ENCODE data around the gene MAGI2.

MAGI2 gene

DNA sequence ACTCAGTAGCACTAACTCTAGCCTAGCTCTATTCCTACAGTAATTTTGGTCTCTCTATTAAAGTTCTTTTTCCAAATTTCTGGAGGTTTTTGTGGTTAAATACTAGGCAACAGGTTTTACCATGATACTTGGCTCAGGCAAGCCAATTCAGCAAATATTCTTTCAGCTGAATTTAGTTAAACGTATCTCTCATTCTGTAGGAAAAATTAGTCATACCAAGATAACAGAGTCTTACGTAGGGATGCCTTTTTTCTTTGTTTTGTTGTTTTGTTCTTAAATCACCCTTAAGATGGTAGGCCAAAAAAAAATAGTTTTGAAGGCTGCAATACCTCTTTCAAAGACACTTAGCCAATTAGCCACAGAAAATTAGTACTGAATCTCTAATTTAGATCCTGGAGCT is 180.5 kb downstream of the MAGI2 start:
- in situ Hi-C loops (cut with MboI; ENCODE audit: low sequenced_read_pairs): no loop called here

DNA sequence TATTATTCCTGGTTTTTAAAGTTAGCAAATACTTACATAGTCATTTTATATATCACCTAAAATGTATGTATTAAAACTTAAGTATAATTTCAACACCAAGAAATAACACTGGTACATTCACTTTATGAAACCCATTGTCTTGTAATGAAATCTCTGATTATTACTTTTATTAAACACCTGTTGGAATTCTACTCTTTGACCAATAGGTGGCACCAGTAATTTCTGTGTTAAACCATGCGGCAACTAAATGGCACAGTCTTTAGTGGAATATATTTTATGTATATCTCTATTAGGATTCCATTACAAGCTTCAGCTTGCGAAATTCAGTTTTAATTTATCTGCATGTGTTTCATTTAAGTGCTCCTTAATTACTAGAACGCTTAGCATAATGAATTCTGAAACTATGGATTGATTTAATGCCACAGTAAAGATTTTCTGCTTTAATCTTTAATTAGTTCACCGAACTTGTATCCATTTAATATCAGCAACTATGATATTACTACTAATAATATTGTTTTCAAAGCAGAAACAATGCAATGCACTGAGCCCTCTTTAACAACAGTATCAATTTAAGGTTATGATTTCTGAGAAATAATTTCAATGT is 181.3 kb downstream of the MAGI2 start:
- in situ Hi-C loops (cut with MboI; ENCODE audit: low sequenced_read_pairs): no loop called here

DNA sequence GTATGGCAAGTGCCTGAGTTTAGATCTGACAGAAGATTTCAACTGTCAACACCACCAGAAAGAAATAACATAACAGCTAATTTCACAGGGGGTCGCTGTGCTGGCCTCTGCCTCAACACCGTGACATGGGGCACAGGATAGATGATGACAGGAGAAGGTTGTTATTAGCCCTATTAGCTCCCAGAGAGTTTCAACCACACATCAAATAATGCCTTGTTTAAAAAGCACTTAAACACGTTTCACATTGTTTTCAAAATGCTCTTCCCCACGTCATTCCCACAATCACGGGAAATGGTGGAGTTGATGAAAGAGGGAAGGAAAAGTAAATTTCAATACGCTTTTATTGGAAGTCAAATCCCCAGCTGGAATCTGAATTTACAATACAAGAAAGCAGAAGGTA is 184.7 kb downstream of the MAGI2 start:
- in situ Hi-C loops (cut with MboI; ENCODE audit: low sequenced_read_pairs): no loop called here

DNA sequence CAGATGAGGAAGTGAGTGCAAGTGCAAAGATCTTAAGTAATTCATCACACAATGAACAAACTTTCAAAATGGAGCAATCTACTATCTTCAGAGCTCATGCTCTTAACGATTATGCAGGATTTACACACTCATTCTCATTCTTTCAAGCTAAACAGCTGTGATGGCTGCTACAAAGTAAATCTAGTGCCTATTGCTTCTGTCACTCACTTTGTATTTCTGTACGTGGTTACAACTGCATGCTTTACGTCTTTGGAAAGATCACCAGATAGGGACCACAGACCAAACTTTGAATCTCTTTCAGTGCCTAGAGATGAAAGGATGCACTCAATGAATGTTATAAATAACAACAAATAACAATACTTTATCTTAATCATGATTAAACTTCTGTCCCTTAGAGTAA is 194.6 kb downstream of the MAGI2 start:
- in situ Hi-C loops (cut with MboI; ENCODE audit: low sequenced_read_pairs): no loop called here

DNA sequence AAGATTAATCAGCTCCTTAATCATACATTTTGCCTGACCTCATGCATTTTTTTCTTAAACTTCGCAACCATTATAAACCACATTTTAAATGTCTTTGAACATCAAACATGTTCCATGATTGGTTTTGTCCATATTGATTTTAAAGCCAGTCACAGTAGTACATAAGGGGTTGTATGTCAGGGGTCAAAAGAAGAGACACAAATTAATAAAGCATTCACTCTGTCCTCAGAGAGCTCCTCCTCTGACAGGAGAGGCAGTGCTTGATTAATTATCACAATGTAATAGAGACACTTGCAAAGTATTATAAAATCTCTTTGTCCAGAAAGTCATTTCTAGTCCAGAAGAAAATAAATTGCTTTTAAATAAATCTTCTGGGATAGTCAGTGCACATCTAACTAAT is 195.5 kb downstream of the MAGI2 start:
- in situ Hi-C loops (cut with MboI; ENCODE audit: low sequenced_read_pairs): no loop called here

DNA sequence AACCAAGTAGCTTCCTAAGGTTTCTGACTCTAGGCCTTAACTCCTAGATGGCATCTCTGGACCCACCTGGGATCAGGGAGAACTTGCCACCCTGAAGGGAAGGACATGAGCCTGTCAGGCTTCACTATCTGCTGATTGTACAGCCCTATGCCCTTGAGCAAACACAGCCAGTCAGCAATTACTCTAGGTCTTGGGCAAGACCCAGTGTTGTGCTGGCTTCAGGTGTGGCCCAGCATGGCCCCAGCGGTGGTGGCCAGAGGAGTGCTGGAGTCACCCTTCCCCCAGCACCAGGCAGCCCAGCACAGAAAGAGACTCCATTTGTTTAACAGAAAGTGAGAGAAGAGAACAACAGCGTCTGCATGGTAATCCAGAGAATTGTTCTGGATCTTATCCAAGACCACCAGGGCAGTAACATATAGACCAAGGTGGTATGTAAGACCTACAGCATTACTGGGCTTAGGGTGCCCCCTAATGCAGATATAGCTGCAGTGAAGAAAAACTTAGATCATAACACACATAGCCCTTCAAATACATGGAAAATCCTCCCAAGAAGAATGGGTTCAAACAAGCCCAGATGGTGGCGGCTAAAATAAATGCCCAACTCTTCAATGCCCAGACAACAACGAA is 207.7 kb downstream of the MAGI2 start:
- in situ Hi-C loops (cut with MboI; ENCODE audit: low sequenced_read_pairs): no loop called here

DNA sequence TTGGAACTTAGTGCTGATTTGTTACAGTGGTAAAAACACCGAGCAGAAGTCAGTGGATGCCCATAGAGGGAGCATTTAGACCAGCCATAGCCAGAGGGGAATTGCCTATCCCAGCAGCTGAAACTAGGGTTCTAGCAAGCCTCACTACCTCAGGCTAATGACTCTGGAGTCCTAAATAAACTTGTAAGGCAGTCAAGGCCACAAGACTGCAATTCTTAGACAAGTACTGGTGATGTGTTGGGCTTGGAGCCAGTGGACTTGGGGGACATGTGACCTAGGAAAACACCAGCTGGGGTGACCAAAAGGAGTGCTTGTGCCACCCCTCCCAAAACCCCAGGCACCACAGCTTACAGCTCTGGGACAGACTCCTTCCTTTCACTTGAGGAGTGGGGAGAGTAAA is 209.0 kb downstream of the MAGI2 start:
- in situ Hi-C loops (cut with MboI; ENCODE audit: low sequenced_read_pairs): no loop called here

DNA sequence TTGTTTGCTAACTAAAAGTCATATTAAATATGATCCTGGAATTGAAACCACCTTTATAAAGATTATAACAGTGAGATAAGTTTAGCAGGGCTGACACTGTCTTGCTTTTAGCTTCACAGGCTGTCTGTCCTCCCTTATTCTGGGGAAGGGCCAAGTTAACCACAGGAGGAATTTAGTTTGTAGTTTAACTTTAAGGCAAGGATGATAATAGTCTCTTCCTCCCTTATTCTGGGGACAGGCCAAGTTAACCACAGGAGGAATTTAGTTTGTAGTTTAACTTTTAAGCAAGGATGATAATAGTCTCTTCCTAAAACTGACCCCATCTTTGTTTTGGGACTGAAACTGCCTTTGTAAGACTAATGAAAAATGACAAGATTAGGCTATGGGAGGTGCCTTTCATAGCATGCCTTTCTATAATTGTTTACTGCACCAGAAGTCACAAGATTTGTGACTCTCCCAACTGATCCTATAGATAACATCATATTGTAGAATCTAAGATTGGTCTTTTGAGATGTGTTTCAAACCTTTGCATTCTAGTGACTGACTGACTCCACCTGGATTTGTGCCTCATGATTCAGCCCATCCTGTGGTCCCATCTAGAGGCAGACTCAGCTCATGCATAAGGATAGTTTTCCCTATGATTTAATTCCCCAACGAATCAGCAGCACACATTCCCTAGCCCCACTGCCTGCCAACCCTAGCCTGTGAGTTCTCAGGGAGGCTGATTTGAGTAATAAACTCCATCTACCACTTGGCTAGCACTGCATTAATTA is 212.0 kb downstream of the MAGI2 start:
- in situ Hi-C loops (cut with MboI; ENCODE audit: low sequenced_read_pairs): no loop called here

DNA sequence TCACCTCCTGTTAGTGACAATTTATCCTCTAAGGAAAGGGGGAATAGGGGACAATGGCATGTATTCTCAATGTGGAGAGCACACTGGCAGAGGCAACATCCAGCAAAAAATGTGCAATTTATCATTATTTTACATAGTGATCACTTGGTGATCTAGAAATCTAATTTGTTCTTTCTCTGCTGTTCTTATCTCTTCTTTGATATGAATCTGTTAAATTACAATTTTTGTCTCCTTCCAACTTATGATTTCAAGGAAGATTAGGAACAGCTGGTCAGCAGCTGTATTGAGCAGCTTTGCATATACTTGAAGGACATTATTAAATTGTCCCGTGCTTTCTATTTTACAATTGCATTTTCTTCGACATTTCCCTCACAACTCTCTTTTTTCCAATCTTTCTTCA is 213.1 kb downstream of the MAGI2 start:
- in situ Hi-C loops (cut with MboI; ENCODE audit: low sequenced_read_pairs): no loop called here

DNA sequence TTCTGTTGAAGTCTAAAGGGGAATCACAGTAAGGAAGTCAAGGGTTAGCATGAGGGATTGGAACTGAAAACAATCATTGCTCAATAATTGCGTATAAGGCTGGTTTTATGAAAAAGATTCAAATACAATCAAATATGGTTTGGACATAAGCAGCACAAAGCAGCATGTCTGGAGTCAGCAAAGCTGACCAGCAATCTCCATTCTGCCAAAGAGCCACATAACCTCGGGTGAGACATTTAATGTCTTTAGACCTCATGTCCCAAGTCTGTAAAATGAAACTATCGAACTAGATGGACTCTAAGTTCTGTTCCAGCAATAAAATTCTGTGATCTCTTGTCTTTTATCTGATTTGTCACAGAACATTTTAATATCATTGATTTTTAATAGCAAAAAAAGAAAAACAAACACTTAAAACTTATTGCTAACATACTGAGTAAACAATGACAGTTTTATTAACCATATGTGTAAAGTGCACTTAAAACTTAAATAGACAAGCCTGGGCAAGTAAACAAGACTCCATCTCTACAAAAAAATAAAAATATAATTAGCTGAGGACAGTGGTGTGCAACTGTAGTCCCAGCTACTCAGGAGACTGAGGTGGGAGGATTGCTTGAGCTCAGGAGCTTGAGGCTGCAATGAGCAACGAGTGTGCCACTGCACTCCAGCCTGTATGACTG is 217.0 kb downstream of the MAGI2 start:
- in situ Hi-C loops (cut with MboI; ENCODE audit: low sequenced_read_pairs): no loop called here

DNA sequence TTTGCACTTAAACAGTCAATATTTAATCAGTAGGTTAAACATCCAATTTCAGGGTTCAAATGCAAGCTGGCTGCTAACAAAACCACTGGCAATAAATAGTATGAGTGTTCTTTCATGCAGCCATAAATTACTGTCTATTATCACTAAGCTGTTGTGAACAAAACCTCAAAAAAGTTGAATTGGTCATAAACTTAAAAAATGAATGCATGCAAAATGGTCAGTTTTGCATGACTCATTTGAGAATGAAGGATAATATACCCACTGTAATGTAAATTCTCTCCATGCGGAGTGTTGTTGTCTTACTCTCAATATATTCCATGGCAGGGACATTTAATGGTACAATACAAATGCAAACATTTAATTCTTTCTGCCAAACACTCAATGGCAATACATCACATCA is 226.4 kb downstream of the MAGI2 start:
- in situ Hi-C loops (cut with MboI; ENCODE audit: low sequenced_read_pairs): no loop called here

DNA sequence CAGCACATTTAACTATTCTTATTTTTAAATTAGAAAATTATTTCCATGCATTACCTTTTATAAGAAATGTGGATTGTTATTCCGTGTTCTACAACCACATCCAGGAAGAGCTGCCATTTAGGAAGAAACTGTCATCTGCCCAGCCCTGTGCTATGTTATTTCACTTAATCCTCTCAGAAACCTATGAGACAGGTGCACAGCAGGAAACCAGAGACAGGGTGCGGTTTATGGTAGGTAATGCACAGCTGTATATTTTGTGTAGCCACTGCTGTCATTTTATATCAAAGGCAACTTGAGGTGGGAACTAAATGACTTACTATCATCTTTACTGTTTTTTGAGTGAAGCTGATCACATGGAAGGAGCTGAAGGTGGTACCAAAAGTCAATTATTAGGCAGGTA is 232.3 kb downstream of the MAGI2 start:
- in situ Hi-C loops (cut with MboI; ENCODE audit: low sequenced_read_pairs): no loop called here

DNA sequence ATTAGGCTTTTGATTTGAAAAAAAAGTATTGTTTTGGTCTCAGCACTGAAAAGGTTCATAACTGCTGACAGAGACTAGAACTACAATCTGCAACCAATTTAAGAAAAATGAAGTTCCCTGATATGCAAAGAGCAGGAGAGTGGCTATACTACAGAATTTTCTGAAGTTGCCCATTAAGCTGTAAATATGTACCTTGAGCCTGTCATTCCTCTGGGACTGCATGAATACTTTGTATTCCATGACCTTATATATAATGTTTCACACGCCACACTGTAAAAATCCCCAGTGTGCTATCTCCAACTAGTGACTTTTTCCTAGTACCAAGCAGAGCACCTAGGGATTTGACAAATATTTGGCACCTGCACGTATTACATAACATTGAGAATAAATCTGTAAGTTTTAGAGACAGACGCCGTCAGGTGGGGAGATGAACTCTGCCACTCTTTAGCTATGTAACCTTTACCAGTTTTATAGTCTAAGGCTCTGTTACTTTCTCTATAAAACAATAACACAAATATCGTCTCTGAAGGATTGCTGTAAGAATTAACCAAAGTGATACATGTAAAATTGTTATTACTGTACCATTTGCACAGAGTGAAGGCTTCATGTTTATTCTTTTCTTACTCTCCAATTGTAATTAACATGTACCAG is 235.4 kb downstream of the MAGI2 start:
- in situ Hi-C loops (cut with MboI; ENCODE audit: low sequenced_read_pairs): no loop called here

DNA sequence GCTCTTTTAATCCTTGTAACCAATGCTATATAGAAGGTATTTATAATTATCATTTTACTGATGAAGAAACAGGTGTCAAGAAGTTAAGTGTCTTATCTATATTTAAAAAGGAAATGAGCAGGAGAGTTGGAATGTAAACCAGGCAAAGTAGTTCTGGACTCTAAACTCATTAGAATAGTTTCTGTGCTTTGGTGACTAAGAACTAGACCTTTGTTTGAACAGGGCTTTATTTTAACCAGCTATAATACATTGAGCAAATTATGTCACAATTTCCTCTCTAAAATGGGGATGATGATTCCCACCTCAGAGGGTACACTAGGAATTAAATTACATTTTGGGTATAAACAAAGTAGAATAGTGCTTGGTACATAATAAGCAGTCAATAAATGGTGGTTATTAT is 236.0 kb downstream of the MAGI2 start:
- in situ Hi-C loops (cut with MboI; ENCODE audit: low sequenced_read_pairs): no loop called here

DNA sequence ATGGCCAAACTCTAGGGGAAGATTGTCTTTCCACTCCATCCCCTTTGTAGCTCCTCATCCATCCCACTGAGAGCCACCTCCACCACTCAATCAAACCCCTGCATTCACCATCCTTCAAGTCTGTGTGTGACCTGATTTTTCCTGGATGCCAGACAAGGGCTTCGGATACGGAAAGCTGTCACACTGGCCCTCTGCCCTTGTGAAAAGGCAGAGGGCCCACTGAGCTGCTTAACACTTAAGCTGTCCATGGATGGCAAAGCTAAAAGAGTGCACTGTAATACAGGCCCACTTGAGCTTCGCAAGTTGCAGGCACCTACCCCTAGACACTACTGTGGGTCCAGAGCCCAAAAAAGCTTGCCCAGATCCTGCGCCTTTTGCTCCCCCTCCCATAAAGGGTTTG is 237.2 kb downstream of the MAGI2 start:
- in situ Hi-C loops (cut with MboI; ENCODE audit: low sequenced_read_pairs): no loop called here

DNA sequence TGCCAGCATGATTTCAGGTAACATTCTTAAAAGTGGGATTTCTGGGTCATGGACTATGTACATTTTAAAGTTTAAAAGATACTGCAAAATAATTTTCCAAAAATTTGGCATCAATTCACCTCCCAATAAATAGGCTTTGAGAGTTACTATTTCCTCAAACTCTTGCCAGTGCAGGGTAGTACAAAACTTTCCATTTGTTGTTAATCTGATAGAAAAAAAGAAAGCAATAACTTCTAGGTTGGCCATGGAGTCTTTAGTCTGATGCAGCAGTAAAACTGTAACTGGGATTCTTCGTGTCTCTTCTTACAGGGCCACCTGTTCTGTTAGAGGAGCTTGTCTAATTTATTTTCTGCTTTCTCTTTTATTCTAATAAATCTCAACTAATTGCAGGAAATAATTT is 241.1 kb downstream of the MAGI2 start:
- in situ Hi-C loops (cut with MboI; ENCODE audit: low sequenced_read_pairs): no loop called here

DNA sequence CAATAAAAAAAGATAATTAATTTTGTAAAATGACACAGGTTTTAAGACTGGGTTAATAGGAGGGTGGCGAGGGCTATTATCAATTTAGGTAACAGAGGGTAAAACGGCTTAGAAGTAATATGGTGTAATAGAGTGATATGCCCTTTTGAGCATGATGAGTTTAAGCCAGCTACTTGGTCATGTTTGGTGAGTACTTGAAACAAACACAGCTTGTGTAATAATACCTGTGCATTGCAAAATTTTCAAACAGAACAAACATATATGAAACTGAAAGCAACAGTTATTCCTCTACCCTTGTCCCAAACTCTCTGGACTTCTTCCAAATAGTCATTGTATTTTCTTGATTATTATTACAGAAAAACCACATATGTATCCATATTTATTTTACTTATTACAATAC is 241.7 kb downstream of the MAGI2 start:
- in situ Hi-C loops (cut with MboI; ENCODE audit: low sequenced_read_pairs): no loop called here

DNA sequence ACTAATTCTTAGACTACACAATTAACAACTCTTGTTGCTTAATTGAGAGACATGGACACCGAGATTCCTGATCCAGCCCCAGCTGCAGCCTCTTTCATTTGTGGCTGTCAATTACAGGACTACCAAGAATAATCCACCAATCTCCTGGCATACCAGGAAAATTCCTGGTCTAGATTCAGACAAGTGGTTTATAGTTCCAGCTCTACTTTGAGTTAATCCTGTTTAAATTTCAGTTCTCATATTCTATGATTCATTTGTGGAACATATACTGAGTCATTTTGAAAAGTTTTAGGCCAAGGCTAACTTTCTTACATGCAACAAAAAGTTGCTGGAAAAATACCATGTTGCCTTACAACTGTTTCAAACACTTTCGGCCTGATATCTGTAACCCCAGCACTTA is 253.5 kb downstream of the MAGI2 start:
- in situ Hi-C loops (cut with MboI; ENCODE audit: low sequenced_read_pairs): no loop called here

DNA sequence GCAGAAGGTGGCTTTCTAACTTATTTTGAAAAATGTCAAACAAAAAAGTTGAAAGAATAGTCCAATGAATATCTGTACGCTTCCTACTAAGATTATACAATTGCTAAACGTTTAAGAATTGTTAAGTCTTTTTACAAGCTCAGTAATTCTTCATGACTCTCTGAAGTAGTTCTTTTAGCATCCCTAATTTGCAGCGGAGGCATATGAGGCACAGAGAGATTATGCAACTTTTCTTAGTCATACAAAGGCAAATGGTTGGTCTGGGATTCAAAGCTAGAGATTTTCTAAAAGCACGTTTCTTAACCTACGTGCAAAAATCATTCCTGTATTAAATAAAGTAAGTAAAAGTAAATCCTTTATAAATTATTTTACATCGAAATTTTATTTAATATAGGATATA is 254.2 kb downstream of the MAGI2 start:
- in situ Hi-C loops (cut with MboI; ENCODE audit: low sequenced_read_pairs): no loop called here

DNA sequence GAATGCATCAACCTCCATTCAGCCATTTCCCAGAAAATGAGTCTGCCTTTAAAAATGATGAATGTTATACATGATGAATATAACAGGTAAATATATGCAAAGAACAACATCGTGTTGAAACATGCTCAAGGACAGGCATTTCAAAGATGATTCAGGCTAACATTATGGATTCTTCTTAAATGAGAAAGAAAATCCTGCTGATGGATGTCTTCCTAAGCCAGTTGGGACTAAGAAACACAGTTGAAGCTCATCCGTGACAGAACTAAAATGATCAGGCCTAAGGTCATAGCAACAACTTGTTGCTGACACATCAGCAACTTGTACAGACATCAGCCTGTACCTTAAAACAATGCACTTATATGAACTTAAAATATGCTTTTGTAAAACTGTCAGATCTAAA is 267.9 kb downstream of the MAGI2 start:
- in situ Hi-C loops (cut with MboI; ENCODE audit: low sequenced_read_pairs): no loop called here

DNA sequence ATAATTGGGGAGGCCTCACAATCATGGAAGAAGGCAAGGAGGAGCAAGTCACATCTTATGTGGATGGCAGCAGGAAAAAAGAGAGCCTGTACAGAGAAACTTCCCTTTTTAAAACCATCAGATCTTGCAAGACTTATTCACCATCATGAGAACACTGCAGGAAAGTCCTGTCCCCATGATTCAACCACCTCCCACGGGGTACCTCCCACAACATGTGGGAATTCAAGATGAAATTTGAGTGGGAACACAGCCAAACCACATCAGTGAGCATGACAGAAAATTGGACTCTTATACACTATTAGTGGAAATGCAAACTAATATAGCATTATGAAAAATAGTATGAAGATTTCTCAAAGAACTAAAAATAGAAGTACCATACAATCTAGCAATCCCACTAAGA is 271.2 kb downstream of the MAGI2 start:
- in situ Hi-C loops (cut with MboI; ENCODE audit: low sequenced_read_pairs): no loop called here

All from hTERT RPE-1 (cell line).